HK-2 (cell line): Measurements from ENCODE around the gene OR51V1.
"Not testable (repeated sequence)": the region's sequence is repeated elsewhere in the genome, so short reads cannot be mapped to it uniquely, and the experiment has no call there.

Experiments
- DNase-seq: peaks from one replicate; pipeline ENCODE4 v3.0.0-alpha.2; 2018; ENCODE audit not compliant: unreplicated experiment

OR51V1 gene

GRCh38 chr11:5165898-5166297, 34.6 kb downstream of the OR51V1 start:
- DNase-seq: not testable (repeated sequence)

- DNase-seq: not testable (repeated sequence)
Observed at GRCh38 chr11:5164807-5165206, 35.7 kb downstream of the OR51V1 start.

- DNase-seq: not testable (repeated sequence)
Observed at GRCh38 chr11:5161045-5161444, 39.4 kb downstream of the OR51V1 start.

- not testable (repeated sequence) for DNase-seq
Observed at GRCh38 chr11:5160217-5160616, 40.3 kb downstream of the OR51V1 start.

GRCh38 chr11:5159806-5160205, 40.7 kb downstream of the OR51V1 start:
- DNase-seq: no peak

- DNase-seq: no peak
Observed at GRCh38 chr11:5154657-5155056, 45.8 kb downstream of the OR51V1 start, which contains the start of gene OR52A1. Gene OR52A1 (minus strand): TSS chr11:5154757. CDS start chr11:5152369, 2,388 bp downstream.

- no peak for DNase-seq
Observed at GRCh38 chr11:5153574-5154431, 46.7 kb downstream of the OR51V1 start.

GRCh38 chr11:5151713-5152153, 48.7 kb downstream of the OR51V1 start:
- no peak for DNase-seq
